Mammary epithelial cell (primary cell): Measurements from ENCODE around the gene SSRP1.

Experiments
- EZH2 ChIP-seq: IDR thresholded peaks from 2 replicates; pipeline ENCODE4 v1.6.1; 2012; ENCODE audit warnings: low read length, inconsistent platforms, borderline replicate concordance
- TF ChIP-seq, protein P1 (sequence below), 2 donors: IDR thresholded peaks in 1 of 2; conservative IDR thresholded peaks in 1 of 2; 2 replicates each; pipeline ENCODE4 v1.5.1; 2011 to 2012; ENCODE audit warnings: inconsistent platforms in 2 of 2, low read length in 2 of 2, mild to moderate bottlenecking in 2 of 2, control low read depth in 1 of 2, low read depth in 1 of 2; ENCODE audit not compliant: insufficient read depth in 1 of 2; ENCODE audit errors: extremely low read depth in 1 of 2

DNA sequence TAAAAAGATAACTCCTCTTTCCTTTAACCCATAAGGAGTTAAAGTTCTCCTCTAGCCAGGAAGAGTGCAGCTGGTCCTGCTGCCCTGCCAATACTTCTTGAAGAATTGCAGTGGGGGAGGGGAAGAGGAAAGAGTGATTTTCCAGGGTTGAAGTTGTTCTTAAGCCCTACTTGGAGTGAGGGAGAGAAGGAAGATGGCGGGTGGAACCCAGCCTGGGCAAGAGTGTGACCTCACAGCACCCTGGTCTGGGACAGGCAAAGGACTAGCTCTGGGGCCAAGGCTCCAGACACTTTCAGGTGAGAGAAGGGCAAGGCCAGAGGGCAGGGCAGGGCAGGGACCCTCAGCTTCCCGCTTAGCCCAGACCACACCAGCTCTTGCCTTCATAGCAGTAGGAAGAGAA lies 17.5 kb downstream of the SSRP1 start:
- TF ChIP-seq, protein P1, sequence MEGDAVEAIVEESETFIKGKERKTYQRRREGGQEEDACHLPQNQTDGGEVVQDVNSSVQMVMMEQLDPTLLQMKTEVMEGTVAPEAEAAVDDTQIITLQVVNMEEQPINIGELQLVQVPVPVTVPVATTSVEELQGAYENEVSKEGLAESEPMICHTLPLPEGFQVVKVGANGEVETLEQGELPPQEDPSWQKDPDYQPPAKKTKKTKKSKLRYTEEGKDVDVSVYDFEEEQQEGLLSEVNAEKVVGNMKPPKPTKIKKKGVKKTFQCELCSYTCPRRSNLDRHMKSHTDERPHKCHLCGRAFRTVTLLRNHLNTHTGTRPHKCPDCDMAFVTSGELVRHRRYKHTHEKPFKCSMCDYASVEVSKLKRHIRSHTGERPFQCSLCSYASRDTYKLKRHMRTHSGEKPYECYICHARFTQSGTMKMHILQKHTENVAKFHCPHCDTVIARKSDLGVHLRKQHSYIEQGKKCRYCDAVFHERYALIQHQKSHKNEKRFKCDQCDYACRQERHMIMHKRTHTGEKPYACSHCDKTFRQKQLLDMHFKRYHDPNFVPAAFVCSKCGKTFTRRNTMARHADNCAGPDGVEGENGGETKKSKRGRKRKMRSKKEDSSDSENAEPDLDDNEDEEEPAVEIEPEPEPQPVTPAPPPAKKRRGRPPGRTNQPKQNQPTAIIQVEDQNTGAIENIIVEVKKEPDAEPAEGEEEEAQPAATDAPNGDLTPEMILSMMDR (conservative IDR thresholded peaks at IDR 0.05 in 1 of 2, IDR thresholded peaks at IDR 0.05 in 1 of 2; ENCODE audit: extremely low read depth in 1 of 2, insufficient read depth in 1 of 2, low read depth in 1 of 2, low read length in 2 of 2), result no peak
- TF ChIP-seq EZH2, result no peak
